ENCODE measurements around the gene ZNF469.

Gene ZNF469

DNA sequence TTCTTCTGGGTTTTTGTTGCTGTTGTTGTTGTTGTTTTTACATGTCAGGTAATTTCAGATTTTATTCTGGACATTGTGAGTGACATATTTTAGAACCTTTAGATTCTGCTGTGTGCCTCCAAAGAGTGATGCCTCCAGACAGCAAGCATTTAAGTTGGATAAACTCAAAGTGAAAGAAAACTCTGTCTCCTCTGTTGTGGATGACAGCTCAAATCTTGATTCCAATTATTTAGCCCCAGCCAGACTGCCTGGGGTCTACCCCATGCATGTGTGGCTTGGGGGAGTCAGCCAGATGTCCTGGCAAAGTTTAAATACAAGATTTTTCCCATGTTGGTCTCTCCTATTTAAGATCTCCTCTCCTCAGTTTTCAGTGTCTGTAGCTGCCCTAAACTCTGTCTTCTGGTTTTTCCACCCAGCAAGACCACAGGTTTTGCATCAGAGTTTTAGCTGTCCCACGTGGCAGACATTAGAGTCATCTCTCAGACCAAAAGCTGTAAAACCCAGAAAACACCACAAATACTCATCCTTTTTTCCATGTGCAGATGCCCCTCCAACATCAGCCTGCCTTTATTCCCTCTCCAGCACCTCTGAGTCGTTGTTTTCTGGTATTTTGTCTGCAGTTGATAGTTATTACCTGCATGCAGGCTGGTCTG is 19.4 kb upstream of the ZNF469 start:
- no peak for DNase-seq

DNA sequence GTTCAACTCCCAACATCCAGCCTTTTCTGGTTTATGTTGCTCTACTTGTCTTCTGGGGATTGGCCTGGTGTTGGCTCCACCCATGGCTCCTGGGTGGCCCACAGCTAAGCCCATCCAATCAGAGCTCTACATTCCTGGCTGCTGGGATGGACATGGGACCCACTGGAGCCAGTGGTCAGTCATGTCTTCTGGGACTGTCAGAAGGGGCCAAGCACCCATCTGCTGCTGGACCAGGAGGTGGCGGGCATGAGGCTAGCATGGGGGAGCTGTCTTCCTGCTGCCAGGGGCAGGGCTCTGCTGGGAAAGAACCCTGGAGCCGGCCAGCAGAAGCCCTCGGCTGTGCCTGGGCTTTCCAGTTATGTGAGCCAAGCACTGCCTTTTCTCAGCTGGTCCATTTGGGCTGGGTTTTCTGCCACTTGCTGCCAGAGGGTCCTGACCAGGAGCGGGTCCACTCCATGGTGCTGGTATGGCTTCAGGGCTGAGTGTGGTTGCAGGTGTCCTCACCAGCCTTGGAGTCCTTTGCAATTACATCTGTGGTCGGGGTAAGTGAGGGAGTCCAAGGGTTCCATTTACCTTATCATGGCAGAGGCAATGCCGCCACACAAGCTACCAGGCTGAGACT is 17.4 kb upstream of the ZNF469 start:
- DNase-seq, result no peak

GRCh38 chr16:88366032-88366703 is 16.6 kb upstream of the ZNF469 start:
- DNase-seq, result no peak

DNA sequence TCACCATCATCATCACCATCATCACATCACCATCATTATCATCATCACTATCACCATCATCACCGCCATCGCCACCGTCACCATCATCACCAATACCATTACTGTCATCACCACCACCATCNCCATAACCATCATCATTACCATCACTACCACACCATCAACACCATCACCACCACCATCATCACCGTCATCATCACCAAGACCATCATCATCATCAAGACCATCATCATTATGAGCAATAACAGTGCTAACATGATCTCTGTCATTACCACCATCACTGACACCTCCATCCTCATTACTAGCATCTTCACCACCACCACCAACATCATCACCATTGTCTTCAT is 16.1 kb upstream of the ZNF469 start:
- no peak for DNase-seq

DNA sequence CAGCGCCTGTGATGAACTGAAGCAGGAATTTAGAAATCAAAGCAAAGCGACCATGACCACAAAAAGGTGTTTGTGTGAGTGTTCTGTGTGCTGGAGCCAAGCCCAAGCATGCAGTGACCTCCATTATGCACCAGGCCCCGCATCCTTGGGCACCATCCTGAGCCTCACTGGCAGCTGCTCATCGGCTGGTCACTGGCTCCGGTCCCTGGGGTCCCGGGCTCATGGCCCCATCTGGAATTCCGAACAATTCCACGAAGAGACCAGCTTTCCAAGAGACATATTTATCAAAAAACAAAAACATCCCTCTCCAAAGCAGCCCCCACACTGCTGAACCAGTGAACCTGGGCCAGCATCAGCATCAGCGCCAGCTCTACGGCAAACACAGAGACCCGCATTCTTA is 15.2 kb upstream of the ZNF469 start:
- DNase-seq, result no peak

GRCh38 chr16:88368036-88368435 is 14.7 kb upstream of the ZNF469 start:
- DNase-seq, result no peak

- no peak for DNase-seq
Measured at GRCh38 chr16:88368994-88369393, 13.8 kb upstream of the ZNF469 start.

GRCh38 chr16:88369447-88370008 is 13.2 kb upstream of the ZNF469 start:
- no peak for DNase-seq

DNA sequence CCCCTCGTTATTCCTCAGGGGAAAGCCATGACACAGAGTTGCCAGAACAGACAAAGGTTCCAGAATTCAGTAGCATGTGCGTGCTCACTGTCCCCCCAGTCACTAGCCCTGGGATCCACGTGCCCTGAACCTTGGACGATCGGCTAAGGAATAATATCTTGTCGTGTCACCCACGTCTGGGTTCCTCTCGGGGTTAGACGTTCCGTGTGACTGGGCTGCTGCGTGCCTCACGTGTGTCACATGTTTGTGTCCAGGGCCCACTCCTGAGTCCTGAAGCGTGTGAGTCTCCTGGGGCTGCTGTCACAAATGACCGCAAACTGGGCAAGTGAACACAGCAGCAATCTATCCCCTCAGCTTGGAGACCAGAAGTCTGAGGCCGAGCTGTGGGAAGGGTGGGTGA is 12.4 kb upstream of the ZNF469 start:
- DNase-seq, result no peak

DNA sequence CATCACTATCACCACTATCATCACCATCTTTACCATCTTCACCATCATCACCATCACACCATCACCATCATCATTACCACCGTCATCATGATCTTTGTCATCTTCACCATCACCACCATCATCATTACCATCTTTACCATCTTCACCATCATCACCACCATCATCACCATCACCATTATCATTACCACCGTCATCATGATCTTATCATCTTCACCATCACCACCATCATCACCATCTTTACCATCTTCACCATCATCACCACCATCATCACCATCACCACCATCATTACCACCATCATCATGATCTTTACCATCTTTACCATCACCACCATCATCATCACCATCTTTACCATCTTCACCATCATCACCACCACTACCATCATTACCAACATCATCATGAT is 10.2 kb upstream of the ZNF469 start:
- no peak for DNase-seq

- no peak for DNase-seq
Measured at GRCh38 chr16:88373211-88373610, 9.5 kb upstream of the ZNF469 start.

DNA sequence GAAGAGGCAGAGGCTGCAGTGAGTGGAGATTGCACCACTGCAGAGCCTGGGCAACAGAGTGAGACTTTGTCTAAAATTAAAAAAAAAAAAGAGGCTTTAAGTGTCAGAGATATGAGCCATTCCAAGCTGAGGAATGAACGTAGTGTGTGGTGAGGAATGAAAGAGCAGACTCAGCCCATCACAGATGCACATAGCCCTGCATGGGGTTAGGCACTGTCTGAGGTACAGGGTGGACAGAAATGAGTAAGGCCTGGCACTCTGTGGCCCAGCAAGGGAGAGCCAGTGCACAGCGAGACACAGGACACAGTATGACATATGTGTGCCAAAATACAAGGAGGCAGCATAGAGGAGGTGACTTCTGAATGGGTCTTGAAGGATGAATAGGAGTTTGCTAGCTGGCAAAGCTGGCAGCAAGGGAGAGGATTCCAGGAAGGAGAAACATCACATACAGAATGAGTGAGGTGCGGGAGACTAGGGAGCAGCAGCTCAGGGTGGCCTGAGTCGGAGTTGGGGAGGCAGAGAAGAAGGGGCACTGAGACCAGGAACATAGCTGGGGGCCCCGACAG is 8.7 kb upstream of the ZNF469 start:
- DNase-seq, result no peak

DNA sequence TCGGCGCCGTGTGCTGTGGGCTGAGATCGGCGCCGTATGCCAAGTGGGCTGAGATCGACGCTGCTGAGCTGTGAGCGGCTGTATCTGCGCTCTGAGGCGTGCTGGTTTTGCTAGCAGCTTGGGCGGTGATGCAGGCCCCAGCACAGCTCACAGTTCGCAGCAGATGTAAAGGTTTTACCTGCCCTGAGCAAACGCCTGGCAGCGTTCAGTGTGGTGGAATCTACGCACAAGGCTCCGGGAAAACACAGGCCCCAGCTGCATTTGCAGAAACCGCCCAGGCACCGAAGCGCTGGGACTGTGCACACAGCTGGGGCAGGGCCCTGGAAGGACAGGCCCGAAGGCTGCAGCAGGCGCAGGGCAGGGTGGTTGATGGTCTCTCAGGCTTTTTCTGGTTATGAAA is 8.0 kb upstream of the ZNF469 start:
- no peak for DNase-seq

DNA sequence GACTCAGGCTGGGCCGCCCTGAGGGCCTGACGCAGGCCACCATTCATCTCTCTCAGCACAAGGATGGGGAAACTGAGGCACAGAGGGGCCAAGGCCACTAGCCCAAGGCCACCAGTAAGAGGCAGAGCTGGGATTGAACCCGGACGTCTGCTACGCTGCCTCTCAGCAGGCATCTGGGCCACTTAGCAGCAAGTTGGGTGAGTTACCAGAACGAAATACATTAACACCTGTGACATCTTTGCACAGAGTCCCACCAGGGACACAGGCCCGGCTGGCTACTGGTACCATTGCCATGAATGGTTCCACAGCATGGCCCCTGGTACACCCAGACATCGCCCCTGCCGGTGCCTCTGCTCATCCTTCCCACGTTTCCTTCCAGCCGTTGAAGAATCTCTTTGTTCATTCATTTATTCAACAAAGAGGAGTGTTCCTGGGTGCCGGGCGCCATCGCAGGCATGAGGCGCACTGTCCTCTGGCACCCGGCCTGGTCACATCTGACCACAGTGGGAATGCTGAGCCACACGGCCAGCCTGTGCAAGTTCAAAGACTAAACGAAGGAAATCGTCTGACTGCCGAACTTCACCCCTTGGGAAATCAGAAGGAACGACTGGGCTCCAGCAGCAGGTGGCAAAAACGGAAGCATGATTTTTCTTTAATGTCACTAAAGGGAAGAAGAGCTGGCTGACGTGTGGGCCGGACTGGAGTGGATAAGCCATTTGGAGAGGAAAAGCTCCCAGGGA is 7.4 kb upstream of the ZNF469 start:
- no peak for DNase-seq

DNA sequence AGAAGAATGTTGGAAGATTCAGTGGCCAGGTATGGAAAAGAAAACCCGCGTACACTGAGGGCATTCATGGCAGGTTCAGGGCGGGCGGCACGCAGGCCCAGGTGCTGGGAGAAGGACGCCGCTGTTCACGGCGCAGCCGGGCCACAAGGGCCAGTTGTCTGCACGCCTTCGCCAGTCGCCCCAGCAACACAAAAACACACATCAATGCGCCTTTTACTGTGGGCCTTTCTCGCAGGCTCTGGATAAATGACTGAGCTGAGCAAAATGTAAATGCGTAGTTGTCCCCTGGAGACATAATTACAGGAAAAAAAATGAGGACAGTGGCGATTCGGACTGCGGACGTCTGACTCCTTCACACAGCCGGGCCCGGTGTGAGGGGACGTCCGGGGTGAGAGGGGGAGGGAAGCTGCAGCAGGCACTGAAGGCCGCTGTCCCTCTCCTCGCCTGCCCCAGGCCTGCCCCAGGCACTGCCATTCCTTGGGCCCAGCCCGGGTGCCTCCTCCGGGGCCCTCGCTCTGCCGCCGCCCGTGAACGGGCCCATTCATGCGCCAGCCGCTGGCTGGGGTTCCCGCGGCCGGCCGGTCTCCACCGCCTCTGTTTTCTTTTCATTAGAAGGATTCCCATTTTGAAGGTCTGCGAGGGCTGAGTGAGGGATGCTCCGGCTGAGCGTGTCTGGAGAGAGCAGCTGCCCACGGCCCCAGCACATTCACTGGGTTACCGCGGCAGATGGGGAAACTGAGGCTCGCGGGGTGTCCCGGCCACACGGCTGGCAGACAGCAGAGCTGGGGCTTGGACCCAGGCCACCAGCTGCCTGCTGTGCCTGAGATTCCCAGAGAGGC is 6.5 kb upstream of the ZNF469 start:
- no peak for DNase-seq

DNA sequence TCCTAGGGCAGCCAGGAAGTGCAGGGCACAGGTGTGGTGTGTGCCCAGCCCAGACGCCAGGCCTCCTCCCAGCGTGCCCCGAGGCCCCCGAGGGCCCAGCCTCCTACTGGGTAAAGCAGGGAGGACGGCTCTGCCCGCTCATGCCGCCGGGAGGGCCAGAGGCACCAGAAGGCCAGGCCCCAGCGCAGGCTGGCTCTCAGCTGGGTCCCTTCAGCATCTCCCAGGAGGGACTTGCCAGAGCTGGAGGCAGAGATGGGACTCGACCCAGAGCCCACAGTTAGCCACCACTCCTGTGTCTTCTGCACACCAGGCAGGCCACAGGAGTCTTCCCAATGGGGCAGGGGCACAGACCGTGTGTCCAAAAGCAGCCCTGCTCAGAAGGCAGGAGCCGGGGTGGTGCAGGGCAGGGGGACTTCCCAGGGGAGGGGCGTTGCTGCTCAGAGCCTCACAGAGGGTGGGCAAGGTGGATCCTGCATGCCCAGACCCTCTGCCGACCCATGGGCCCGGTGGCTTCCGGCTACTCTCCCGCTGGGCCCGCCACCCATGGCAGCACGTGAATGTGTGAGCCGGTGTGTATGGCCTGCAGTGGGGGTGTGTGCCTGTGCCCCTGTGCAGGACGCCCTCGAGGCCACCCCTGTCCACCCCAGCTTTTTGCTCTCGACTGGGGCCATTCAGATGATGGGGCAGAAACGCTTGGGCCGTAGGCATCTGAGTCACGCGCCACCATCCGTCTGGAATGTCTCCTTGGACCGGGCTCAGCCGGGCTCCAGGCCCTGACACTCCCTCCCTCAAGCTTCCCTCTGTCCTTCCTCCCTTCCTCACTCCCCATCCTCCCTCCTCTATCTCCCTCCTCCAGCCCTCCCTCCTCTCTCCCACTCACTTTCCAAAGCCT is 5.7 kb upstream of the ZNF469 start:
- DNase-seq, result no peak

DNA sequence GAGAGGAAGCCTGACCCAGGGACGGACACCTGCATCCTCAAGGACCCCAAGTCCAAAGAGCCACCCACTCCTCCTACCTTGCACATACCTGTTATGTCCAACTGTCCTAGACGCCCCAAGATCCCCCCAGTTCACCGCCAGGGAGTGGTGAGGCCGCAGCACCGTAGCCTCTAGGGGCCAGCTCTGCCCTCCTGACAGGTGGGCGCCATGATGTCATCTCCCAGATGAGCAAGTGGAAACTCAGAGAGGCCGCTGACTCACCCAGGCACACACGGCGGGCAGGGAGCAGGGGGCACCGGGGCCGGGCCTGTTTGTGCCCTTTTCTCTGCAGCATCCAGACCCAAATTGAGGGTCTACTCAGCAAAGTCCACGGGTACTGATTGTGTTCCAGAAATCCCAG is 4.8 kb upstream of the ZNF469 start:
- no peak for DNase-seq

DNA sequence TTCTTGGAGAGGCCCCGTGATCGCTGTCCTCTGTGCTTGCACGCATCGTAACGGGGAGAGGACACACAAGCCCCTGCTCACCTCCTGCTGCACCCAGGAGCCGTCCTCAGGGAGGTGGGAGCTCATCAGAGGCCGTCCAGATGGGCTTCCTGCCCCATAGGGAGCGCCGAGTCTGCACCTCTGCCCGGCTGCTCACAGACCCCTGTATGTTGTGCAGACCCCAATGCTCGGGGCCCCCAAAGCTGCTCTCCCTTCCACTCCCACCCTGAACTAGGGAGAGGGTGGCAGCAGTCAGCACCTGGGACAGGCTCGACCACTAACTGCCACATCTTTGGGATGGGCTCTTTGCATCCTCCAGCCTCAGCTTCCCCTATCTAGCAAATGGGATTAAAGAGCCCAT is 4.4 kb upstream of the ZNF469 start:
- DNase-seq, result no peak

- DNase-seq, result no peak
Measured at GRCh38 chr16:88378836-88379693, 3.7 kb upstream of the ZNF469 start.

DNA sequence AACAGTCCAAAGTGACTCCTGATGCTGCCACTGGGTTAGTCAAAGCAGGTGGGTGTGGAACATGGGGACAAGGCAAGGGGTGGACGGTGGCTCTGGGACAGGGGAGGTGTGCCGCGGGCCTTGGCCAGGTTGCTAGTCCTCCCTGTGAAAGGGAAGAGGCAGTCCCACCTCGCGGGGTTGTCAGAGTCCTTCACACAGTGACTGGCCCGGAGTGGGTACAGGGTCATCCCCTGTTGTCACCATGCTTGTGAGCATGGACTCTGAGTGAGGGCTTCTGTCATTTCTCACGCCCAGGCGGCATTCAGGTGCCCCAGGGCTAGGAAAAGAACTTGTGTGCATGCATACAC is 3.1 kb upstream of the ZNF469 start:
- DNase-seq, result no peak

Data from amniotic stem cell (primary cell).